Measurements from ENCODE around the gene GINS3.
"Not testable (repeated sequence)": the region's sequence is repeated elsewhere in the genome, so short reads cannot be mapped to it uniquely, and the experiment has no call there.

The GINS3 gene

DNA sequence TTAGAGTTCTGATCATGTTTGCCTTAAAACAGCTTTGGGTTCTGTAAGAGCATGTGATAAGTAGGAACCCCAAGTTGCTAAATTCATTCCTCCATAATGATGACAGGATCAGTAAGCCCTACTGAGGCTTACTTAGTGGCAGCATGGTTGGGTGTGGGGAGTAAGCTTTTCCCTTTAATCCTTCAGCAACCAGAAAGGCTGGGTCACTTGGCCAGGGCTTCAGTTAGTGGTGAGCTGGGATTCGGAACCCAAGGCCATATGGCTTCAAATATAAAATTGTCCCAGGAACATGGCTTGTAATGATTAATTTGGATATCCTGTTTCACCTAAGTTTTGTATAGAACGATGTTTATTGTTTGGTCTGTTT lies 850 bp downstream of the GINS3 start:
- no peak for FAIRE-seq

DNA sequence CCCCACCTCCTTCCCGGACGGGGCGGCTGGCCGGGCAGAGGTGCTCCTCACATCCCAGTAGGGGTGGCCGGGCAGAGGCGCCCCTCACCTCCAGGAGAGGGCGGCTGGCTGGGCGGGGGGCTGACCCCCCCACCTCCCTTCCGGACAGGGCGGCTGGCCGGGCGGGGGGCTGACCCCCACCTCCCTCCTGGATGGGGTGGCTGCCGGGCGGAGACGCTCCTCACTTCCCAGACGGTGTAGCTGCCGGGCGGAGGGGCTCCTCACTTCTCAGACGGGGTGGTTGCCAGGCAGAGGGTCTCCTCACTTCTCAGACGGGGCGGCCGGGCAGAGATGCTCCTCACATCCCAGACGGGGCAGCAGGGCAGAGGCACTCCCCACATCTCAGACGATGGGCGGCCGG lies 4.6 kb downstream of the GINS3 start:
- FAIRE-seq = not testable (repeated sequence)

- no peak for FAIRE-seq
Observed at GRCh38 chr16:58399718-58400633, 7.7 kb downstream of the GINS3 start.

DNA sequence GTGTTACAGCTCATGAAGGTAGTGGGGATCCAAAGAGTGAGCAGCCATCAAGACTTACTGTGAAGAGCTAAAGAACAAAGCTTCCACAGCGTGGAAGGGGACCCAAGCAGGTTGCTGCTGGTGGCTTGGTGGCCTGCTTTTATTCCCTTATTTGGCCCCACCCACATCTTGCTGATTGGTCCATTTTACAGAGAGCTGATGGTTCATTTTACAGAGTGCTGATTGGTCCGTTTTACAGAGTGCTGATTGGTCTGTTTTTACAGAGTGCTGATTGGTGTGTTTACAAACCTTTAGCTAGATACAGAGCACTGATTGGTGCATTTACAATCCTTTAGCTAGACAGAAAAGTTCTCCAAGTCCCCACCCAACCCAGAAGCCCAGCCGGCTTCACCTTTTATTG lies 9.0 kb downstream of the GINS3 start:
- FAIRE-seq = not testable (repeated sequence)

DNA sequence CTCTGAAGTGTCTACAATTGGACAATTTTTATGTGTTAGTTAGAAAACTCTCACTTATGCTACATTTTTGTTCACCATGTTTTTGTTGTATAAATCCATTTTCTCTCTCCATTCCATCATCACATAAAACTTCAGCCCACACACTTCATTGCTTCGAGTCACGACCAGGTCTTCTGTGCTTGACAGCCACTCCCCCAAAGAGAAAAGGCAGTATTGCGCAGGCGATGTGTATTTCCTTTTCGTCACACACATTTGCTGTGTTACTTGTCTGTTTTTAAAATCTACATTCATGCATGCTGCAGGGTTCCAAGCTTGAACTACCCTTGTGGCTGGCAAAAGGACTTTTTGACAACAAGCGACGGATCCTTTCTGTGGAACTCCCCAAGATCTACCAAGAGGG lies 10.5 kb downstream of the GINS3 start:
- no peak for FAIRE-seq

GRCh38 chr16:58409316-58409973 lies 17.2 kb downstream of the GINS3 start:
- no peak for FAIRE-seq

DNA sequence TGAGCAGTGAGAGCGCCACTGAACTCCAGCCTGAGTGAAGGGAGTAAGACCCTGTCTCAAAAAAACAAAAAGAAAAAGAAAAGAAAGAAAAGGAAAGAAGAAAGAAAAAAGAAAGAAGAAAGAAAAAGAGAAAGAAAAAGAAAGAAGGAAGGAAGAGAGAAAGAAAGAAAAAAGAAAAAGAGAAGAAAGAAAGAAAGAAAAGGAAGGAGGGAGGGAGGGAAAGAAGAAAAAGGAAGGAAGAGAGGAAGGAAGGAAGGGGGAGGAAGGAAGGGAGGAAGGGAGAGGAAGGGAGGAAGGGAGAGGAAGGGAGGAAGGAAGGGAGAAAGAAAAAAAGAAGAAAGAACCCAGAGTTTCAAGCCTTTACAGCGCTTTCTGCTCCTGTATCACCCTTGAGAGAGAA lies 19.1 kb downstream of the GINS3 start:
- no peak for FAIRE-seq

GRCh38 chr16:58411736-58412614 lies 19.7 kb downstream of the GINS3 start:
- no peak for FAIRE-seq

DNA sequence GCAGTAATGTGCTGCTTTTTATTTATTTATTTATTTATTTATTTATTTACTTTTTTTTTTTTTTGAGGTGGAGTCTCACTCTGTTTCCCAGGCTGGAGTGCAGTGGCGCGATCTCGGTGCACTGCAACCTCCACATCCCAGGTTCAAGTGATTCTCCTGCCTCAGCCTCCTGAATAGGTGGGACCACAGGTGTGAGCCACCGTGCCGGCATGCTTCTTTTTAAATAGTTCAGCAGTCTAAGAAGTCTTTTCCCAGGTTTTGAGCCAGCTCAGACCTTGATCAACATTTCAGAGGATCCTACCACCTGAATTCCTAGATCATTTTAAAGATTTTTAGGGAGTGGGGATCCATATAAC lies 20.3 kb downstream of the GINS3 start:
- not testable (repeated sequence) for FAIRE-seq

DNA sequence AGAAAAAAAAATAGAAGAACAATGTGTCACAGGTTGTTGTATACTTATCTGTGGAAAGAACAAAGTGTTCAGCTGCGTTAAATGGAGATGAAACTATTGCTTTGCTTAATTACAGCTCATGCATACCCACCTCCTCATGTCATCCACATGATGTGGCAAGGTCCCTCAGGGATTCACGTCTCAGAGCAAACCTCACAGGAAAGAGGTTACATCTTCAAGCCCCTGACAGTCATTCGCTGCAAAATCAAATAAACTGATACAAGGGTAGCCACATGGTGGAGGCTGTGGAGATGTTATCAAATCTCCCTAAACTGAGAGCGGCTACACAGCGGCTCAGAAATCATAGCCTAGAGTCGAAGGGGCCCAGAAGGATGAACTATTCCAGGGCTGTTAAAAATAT lies 21.1 kb downstream of the GINS3 start:
- no peak for FAIRE-seq

DNA sequence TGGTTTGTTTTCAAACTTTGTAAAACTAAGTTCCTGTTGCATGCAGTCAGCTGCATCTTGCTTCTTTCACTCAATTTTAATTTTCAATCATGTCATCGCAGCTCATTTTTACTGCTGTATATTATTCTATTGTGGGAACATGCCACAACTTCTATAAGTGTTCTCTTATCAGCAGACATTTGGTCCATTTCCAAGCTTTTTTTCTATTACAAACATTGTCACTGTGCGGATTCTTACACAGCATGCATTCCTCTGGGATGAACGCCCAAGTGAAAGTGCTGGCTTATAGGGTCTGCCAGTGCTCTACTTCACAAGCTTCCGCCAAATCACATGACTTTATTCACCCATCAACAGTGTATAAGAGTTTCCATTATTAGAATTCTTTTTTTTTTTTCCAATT lies 22.7 kb downstream of the GINS3 start:
- FAIRE-seq = no peak

- not testable (repeated sequence) for FAIRE-seq
Observed at GRCh38 chr16:58415961-58416360, 23.7 kb downstream of the GINS3 start.

DNA sequence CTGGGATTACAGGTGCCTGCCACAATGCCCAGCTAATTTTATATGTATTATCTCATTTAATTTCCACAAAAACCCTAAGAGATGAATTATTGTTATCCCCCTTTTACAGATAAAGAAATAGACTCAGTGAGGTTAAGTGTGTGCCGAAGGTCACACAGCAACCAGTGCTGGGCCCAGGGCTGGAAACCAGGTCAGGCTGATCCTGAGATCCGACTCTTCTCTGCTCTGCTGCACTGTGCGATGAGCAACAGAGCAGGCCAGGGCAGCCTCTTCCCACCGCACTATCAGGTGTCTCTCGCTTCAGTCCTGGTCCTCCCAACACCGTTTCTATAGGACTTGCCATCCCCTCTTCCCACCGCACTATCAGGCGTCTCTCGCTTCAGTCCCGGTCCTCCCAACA lies 24.8 kb downstream of the GINS3 start:
- no peak for FAIRE-seq

DNA sequence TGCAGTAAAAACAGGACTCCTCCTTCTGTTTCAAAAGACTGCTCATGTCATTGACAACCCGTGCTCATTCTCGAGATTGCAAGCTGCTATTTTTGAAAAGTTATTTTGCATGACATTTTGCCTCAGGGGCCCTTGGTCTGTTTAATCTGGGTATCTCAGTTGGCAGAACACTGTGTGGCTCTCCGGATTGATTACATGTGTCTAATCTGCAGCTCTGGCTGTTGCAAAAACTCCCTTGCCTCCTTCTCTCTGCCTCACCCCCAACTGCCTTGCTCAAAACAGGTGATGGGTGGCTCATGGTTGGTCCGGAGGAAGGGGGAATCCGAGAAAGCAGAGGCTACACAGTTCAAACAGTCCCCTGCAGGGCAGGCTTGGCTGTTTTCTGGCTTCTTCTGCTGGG lies 25.3 kb downstream of the GINS3 start:
- FAIRE-seq = no peak

DNA sequence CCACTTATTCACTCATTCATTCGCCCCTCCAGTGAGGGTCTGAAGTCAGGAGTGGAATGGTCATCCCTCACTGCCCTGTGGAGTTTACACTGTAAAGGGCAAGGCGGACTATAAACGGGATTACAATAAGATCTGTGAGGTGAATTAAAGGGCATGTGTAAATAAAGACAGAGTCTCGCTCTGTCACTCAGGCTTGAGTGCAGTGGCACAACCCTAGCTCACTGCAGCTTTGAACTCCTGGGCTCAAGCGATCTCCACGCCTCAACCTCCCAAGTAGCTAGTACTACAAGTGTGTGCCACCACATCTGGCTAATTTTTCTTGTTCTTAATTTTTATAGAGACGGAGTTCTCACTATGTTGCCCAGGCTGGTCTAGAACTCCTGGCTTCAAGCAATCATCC lies 25.8 kb downstream of the GINS3 start:
- FAIRE-seq = no peak

DNA sequence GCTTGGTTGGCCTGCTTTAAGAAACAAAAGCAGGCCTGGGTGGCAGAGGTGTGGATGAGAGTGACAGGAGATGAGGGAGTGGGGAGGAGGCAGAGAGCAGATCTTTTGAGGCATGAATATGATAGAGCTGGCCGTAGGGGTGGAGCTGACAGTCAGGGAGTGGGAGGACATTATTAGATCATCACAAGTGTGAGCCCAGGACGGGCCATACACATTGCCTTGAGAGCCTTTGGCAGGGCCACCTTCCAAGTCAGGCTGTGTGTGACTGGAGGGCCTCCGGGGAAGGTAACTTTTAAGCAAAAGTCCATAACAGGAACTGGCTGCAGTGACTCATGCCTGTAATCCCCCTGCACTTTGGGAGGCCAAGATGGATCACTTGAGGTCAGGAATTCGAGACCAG lies 26.3 kb downstream of the GINS3 start:
- no peak for FAIRE-seq

- no peak for FAIRE-seq
Observed at GRCh38 chr16:58419241-58419990, 27.1 kb downstream of the GINS3 start.

DNA sequence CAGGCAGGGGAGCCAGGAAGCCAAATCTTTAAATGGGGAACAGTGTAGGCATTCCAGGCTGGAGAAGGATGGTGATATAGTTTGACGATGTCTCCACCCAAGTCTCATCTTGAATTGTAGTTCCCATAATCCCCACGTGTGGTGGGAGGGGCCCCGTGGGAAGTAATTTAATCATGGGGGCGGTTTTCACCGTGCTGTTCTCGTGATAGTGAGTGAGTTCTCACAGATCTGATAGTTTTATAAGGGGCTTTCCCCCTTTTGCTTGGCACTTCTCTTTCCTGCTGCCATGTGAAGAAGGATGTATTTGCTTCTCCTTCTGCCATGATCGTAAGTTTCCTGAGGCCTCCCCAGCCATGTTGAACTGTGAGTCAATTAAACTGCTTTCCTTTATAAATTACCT lies 28.8 kb downstream of the GINS3 start:
- FAIRE-seq = no peak

DNA sequence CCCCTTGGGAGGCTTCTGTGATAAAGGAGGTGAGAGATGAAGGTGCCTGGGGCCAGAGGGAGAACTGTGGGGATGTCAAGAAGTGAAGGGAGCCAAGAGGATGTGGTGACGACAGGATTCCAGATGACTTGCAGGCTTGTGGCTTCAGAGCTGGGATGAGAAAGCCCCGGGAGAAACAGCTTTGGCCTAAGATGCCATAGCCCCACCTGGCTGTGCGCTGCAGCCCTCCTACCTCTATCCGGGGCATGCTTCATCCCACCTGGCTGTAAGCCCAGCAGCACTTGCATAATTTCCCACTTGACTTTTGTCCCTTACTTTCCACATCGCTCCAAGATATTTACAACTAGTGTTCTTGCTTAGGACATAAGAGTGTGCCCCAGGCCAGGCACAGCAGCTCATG lies 29.3 kb downstream of the GINS3 start:
- no peak for FAIRE-seq

GRCh38 chr16:58422809-58423208 lies 30.5 kb downstream of the GINS3 start:
- no peak for FAIRE-seq

- no peak for FAIRE-seq
Observed at GRCh38 chr16:58425245-58425644, 33.0 kb downstream of the GINS3 start.

DNA sequence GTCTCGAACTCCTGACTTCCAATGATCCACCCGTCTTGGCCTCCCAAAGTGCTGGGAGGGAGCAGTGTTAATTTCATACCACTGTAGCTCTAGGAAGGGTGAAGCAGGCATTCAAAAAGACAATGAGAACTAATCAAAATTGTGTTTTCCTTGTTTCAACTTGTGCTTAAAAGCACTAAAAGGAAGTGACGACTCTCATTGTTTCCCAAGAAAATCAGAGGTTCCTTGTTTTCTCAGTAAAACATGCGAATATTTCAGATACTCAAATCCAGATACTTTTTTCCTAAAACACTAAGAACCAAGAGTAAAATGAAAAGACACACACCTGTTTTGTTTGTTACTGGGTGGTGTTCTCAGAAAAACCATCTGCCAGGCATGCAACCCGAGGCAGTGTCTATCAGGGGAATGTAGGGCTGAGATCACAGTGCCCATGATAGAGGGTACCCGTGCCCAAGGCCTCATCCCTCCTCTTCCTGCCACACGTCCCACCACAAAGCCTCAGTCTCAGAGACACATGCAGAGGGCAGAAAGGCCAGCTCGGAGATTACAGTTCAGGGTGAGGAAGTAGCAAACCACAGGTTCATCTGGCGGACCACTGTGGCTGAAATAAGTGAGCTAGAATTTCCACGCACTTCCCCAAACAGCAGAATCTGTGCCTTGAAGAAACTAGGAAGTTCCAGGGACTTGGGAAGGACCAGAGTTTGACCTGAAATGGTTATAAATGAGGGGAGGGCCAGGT lies 33.7 kb downstream of the GINS3 start:
- no peak for FAIRE-seq
